Left hindlimb (tissue), 1 donor: Measurements from ENCODE around the gene DOCK10.
A peak's percentile ranks its signal among the peaks of the same experiment; 100 is the strongest.

Experiments used
- DNase-seq: peaks from one replicate; pipeline ENCODE4 v3.0.0-alpha.2; 2018

DOCK10 gene

GRCh38 chr2:224909885-224910573, 132.2 kb downstream of the DOCK10 start:
- DNase-seq, result peak; percentile 62

DNA sequence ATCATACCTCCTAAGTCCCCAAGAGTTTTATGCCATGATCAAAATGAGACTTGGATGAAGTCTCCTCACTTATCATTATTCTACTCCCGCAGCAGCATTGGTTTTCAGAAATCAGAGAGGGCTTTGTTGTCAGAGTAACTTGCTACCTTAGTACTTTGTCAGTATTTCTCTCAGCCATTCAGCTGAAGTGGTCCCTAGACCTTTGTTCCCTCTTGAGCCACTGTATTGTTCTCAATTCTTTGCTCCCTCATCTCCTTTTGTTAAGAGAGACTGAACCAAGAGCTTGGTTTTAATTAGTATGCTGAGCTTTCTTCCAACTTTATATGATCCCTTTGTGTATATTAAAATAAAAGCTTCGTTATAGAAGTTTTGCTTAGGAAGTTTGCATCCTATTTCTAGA, 133.4 kb downstream of the DOCK10 start:
- DNase-seq, result no peak

- DNase-seq, result no peak
These were observed 137.9 kb downstream of the DOCK10 start for GRCh38 chr2:224904381-224904780.

- no peak for DNase-seq
These were observed 138.6 kb downstream of the DOCK10 start for GRCh38 chr2:224903621-224904020.

DNA sequence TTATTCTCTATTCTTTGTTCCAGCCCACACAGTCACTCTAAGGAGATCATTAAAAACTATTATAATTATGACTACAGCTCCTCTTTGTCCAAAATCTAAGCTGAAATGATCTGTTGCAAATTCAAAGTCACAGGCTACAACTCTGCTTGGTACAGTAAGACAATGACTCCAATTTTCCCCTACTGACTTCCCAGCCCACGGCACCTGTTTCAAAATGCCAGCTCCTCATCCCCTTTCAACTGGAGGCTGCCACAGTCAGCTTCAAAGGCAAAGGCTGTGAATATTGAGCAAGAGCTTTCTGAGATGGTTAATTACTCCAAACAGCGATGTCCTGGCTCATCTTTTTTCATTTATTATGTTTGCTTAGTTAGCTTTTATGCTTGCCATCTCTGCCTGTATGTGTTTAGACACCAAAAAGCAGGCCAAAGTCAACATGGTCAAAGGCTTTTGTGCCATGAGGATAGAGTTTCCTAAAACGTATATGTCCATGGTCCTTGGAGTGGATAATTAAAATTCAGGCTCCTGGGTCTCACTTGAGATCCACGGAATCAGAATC, 141.1 kb downstream of the DOCK10 start:
- DNase-seq, result no peak

DNA sequence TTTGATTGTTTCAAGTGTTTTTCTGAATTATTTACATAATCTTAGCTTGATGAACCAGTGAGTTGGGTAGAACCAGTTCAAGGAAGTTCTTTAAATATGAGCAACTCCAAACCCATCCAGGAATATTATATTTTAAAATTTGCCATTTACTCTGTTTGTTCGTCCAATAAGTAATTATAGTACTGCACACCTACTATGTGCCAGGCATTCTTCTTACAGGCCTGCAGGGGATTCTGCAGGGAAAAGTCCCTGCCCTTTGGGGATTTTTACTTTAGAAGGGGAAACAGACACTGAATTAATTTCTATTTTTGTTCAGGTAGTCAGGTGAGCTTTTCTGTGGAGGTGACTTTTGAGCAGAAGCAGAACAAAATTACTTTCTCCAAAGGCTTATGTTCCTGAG, 146.9 kb downstream of the DOCK10 start:
- no peak for DNase-seq

DNA sequence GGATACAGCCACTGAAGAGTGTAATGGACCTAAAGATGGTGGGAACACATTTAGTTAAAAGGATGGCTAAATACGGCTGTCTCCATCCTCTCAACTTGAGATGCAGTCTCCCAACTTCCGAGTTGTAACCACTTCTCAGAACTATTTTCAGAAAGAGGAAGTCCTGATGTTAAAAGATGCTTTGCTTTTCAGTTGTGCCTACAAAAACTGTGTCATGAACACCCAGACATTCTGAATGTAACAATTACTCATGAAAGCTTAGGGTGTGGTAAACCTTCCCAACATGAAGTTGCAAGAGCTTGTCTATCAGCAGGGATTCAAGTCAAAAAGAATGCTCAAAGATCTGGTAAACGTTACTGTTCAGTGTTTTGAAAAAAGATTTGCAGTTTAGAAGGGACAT, 147.9 kb downstream of the DOCK10 start:
- no peak for DNase-seq

DNA sequence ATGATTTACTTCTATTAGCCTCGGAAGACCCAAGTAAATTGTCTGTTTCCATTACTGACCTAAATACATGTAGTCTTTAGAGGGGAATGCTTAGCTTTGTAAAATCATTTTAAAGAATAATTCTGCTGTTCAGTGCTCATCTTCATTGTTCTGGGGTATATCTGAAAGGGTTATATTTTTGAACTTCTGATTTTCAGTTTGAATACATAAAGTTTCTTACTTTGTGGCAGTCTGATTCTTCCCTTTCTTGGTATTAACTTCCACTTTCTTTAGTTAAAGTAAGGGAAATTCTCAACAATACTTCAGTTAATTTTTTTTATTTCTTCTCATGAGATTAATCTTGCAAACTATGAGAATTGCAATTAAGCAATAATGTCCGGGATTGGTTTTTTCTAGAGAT, 148.4 kb downstream of the DOCK10 start:
- DNase-seq, result no peak

- no peak for DNase-seq
These were observed 149.6 kb downstream of the DOCK10 start for GRCh38 chr2:224892574-224893204.

DNA sequence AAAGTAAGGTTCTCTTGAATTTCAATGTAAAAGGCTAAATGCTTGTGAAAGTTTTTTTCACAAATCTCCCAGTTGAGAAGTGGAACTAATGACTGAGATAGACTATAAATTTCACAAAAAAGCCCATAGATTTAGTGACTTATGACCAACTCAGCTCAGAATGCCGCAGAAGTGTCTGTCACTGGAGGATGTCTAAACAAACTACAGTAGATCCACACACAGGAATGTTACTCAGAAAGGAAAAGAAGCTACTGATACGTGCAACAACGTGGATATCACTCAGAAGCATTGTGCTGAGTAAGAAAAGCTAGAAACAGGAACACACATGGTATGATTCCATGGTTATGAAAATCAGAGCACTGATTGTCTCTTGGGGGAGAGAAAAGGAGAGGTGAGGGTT, 151.9 kb downstream of the DOCK10 start:
- DNase-seq, result no peak

DNA sequence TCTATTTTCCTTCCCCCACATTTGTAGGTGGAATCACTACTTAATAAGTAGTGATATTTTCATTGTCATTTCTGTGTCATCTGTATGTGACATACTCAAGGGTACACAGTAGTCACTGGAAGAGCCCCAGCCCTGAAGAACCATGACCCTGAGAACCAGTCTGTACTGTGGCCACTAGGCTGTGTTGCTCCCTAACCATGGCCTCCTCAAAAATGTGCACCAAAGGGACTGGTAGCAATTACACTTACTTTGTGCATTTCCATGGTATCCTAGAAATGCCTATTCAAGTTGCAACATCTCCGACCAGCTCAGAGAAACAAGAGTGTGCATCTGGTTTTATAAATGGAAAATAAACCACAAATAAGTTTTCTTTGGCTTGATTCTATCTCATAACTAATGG, 155.1 kb downstream of the DOCK10 start:
- DNase-seq, result no peak

GRCh38 chr2:224885836-224886547, 156.3 kb downstream of the DOCK10 start:
- DNase-seq, result no peak

DNA sequence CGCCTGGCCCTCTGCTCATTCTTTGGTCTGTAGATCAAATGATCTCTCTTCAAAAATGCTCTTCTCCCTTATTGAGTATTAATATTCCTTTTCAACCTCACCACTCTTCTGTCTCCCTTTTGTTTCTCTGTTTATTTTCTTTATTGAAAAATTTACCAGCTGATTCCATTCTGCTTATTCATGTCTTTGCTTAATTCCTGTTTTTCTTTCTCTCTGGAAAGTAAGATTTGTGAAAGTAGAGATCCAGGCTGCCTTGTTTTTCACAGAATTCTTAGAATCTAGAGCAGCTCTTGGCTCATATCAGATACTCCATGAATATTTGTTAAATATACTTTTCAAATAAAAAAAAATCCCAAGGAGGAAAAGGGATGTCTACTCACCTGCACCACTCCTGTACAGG, 157.0 kb downstream of the DOCK10 start:
- DNase-seq, result no peak

DNA sequence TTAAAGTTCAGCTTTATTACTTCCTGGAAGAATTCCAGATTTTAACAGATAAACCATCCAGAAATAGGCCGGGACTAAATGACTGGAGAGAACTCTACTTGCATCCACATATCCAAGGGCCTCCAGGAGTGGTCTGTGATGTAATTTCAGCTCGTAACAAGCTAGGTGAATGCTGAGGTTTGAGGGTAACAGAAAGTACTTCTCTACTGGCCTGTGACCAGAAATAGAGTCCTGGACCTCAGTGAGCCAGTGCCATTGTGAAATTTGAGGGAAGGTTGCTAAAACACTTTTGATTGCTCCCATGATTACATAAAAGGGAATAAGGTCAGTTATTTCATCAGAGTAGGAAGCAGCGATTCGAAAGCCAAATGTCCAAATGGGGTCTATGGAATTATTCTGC, 158.1 kb downstream of the DOCK10 start:
- DNase-seq, result no peak

DNA sequence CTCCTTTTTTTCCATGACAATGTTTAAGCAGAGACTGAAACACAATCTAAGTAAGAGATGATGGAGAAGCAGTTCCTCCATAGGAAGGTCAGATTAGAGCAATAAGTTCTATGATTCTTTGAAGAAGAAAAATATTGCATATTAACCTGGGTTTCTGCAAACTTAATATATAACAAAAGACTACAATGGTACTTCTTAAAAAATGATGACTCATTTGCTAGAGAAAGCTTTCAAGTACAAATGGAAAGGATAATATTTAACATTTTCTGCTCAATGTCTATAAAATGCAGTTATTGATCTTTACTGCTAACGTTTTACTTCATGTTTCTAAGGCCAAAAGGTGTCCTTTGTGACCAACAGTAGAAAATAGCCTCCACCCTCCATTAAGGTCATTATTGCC, 158.6 kb downstream of the DOCK10 start:
- no peak for DNase-seq

DNA sequence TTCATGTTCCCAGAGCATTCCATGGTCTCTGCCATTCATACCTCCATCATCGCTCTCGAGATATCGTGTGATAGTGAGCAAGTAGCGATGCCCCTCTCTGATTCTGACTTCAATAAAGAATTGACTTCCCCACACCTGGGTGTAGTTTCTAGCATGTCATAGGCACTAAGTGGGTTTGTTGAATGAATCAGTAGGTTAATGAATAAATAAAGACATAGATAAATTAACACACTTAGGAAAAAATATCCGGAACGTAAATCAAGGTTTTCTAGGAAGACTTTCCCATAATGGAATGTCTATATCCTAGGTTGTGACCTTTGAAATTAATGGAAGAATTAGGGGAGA, 159.1 kb downstream of the DOCK10 start:
- no peak for DNase-seq

DNA sequence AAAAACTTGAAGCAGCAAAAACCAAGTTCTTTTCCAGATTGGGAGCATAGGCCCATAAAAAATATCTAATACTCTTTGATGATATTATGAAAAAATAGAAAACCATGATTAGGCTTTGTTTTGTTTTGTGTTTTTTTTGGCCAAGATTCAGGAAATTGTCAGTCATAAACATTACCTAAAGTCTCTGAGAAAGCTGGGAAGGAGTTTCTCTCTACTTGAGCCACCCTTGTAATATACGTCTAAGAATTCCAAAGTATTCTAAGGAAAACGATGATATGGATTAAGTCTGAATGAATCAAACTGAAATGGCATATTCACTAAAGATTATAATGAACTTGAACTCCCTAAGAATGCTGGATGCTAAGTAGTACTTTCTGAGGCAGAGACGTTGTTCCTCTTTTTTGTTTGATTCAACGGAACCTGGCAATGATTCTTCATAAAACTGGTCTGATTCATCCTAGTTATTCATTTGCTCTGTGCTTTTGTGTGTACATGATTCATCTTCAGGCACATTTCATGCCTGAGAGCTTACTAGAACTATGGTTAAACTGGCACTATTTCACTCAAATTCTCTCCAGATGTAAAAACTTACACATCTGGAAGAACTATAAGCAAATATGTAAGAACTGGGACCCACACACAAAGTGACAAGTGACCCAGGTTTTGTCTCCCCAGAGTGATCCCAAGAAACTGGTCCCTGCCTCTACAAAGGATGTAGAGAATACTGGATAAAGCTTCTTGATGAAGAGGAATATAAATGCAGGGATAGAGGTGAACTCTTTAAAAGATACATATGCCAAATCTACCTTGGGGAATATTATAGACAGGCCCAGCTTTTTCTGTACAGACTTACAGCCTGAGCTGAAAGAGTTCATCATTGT, 159.7 kb downstream of the DOCK10 start:
- DNase-seq, result no peak

DNA sequence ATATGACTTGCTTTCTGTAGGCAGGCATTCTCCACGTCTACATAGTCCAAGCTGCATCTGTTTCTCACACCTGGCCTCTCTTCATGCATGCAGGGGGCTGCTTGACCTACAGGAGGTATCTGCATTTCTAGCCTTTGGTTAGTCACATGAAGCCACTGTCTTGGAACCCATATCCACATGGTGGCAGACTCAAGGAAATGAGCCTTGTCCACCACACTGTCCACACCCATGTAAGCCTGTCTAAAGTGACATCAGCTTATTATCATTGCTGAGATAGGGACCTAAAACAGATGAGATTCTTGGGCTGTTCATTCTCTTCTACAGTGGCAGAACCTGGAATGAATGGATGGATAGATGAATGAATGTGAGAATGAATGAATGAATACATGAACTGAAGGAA, 160.4 kb downstream of the DOCK10 start:
- no peak for DNase-seq

DNA sequence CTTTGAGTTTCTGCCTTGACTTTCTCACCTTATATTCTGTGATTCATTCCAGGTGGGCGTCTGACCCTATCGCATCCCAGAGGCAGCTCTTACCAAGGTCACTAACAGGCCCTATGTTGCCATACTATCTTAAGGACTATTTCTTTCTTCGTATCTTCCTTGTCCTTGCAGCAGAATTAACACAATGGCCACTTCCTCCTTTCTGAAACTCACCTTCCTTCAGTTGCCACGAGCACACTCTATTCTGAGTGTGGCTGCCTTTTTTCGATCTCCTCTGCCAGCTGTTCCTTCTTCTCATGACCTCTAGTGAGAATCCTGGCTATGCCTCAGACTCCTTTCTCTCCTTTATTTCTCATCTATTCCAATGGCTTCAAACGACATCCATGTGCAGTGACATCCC, 165.7 kb downstream of the DOCK10 start:
- DNase-seq, result no peak

DNA sequence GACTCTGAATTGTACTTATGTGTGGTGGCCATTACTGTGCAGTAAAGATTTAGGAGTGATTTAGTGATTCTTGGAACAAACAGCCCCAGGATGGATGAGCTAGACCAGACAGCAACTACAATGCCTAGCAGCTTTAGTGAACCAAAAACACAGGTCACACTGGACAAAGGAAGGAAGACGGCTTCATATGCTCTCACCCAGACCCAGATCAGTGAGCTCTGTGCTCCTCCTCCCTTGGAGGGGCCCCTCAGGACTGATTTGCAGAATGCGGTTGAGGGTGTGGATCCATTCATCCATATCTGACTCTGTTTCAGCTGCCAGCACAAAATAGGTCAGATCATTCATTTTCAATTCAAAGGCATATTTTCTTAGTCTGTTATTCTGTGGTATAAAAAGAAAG, 166.4 kb downstream of the DOCK10 start:
- DNase-seq, result no peak

GRCh38 chr2:224875153-224875552, 167.1 kb downstream of the DOCK10 start:
- no peak for DNase-seq

DNA sequence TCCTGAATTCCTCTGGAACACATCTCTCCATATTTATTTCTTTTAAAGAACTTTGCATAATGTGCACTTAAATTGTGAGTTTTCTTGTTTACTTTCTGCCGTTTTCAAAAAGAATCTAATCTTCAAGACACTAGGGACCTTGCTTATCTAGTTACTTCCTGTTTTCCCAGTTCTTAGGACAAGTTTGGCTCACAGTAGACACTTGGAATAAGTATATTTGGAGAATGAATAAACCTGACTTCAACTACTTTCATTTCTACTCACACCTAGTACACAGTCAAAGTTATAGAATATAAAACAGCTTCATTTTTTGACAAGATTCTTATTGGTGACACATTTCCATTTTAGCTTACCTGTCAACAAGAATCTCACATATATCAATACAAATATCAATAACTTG, 170.5 kb downstream of the DOCK10 start:
- DNase-seq, result no peak

GRCh38 chr2:224870341-224870740, 171.9 kb downstream of the DOCK10 start:
- DNase-seq, result no peak
